ENCODE results near the gene SELENOH. TPM values are rescaled to one million over a fixed set of nuclear protein-coding genes. Genes with fewer than 3 reads are reported as not detected.

Gene SELENOH
- polyA plus RNA-seq, 1 donor from 2014 or later, result 324 TPM

GRCh38 chr11:57785072-57785471 lies 43.8 kb downstream of the SELENOH start:
- Mint-ChIP-seq H3K4me1 (peaks cover 27 to 32% (median 28%) of the 10 kb centered on the region in 3 donors), H3K27ac (peak overlapping the region; percentile 7 to 57 (median 33)), H3K9me3 (no peaks in the 10 kb centered on the region), H3K4me3 (peak overlapping the region; percentile 18 to 89 (median 68)), H3K27me3 (no peaks in the 10 kb centered on the region), H3K36me3 (peaks cover 9% of the 10 kb centered on the region)

GRCh38 chr11:57786436-57786835 lies 45.1 kb downstream of the SELENOH start:
- Mint-ChIP-seq H3K27ac (peak overlapping the region in 1 of 3 donors; percentile 31), H3K9me3 (no peaks in the 10 kb centered on the region), H3K36me3 (peaks cover 7% of the 10 kb centered on the region), H3K27me3 (no peaks in the 10 kb centered on the region), H3K4me1 (peaks cover 27 to 36% (median 34%) of the 10 kb centered on the region in 3 donors), H3K4me3 (peak overlapping the region; percentile 1 to 84 (median 41))

- H3K4me1 Mint-ChIP-seq, result peaks cover 30 to 42% (median 41%) of the 10 kb centered on the region in 3 donors
- H3K4me3 Mint-ChIP-seq, result peak overlapping the region in 2 of 4 donors; percentile 30 to 35
- peak overlapping the region in 2 of 3 donors; percentile 31 to 63 for H3K27ac Mint-ChIP-seq
- H3K27me3 Mint-ChIP-seq, result no peaks in the 10 kb centered on the region
- H3K36me3 Mint-ChIP-seq, result peaks cover 7% of the 10 kb centered on the region
- H3K9me3 Mint-ChIP-seq, result no peaks in the 10 kb centered on the region
Measured at GRCh38 chr11:57787006-57787604, 45.8 kb downstream of the SELENOH start.

- H3K27ac Mint-ChIP-seq, result peak overlapping the region in 2 of 3 donors; percentile 46 to 63
- H3K4me3 Mint-ChIP-seq, result peak overlapping the region in 2 of 4 donors; percentile 14 to 60
Measured at GRCh38 chr11:57787920-57788702, 46.8 kb downstream of the SELENOH start.

DNA sequence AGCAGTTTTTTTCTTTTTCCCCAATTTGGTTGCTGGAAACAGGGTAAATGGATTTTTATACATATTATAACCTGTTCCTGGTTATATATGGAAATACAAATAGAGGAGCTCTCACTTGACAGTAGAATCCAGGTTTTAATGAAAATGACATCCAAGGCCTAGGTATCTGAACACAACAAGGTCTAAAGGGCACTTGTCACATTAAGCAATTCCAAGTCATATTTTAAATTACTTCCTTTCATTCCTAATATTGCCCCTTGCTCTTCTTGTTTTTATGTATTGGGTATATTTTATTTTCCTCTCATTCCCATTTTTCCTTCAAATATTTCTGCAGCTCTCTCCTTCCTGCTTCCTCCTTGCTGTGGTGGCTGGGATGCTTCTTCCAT lies 47.4 kb downstream of the SELENOH start:
- peak overlapping the region in 1 of 4 donors; percentile 2 for H3K4me3 Mint-ChIP-seq
- H3K27me3 Mint-ChIP-seq, result no peaks in the 10 kb centered on the region
- peaks cover 40 to 53% (median 49%) of the 10 kb centered on the region in 3 donors for H3K4me1 Mint-ChIP-seq
- no peak overlapping the region for H3K27ac Mint-ChIP-seq
- peaks cover 7% of the 10 kb centered on the region for H3K36me3 Mint-ChIP-seq
- no peaks in the 10 kb centered on the region for H3K9me3 Mint-ChIP-seq

More at GRCh38 chr11:57787920-57788702, 46.8 kb downstream of the SELENOH start:
- Mint-ChIP-seq H3K9me3 (no peaks in the 10 kb centered on the region), H3K27me3 (no peaks in the 10 kb centered on the region), H3K36me3 (peaks cover 7% of the 10 kb centered on the region), H3K4me1 (peaks cover 35 to 47% (median 44%) of the 10 kb centered on the region in 3 donors)

- no peaks in the 10 kb centered on the region for H3K27me3 Mint-ChIP-seq
- peaks cover 39 to 47% (median 40%) of the 10 kb centered on the region in 3 donors for H3K4me1 Mint-ChIP-seq
- no peaks in the 10 kb centered on the region for H3K9me3 Mint-ChIP-seq
- H3K27ac Mint-ChIP-seq, result peak overlapping the region; percentile 48 to 99 (median 94)
- H3K4me3 Mint-ChIP-seq, result peak overlapping the region; percentile 14 to 84 (median 55)
- peaks cover 11% of the 10 kb centered on the region for H3K36me3 Mint-ChIP-seq
Measured at GRCh38 chr11:57791321-57792059, 50.2 kb downstream of the SELENOH start.

DNA sequence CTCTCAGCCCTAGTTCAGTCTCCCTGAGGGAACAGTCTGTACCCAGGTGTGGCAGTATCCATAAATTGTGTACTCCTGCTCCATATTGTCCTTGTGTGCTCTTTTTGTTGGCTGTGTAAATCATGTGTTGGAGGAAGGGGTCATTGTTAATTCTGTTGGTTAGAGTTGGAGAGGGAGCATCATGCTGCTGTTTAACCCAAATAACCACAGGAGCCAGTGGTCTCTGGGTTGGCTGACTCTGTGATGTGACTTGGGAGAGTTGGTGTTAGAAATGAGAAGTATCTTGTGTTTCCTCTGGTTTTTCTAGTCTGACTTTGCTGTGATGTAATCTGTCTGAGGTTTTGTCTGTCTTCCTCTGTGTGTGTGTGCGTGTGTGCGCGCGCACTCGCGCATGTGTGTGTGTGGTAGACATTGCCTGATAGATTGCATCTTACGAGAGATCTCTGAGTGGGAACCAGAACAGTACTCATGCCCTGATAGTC lies 50.8 kb downstream of the SELENOH start:
- Mint-ChIP-seq H3K27ac (peak overlapping the region; percentile 48 to 99 (median 94)), H3K4me1 (peaks cover 33 to 42% (median 34%) of the 10 kb centered on the region in 3 donors), H3K4me3 (peak overlapping the region; percentile 14 to 84 (median 55)), H3K27me3 (no peaks in the 10 kb centered on the region), H3K9me3 (no peaks in the 10 kb centered on the region), H3K36me3 (peaks cover 11% of the 10 kb centered on the region)

DNA sequence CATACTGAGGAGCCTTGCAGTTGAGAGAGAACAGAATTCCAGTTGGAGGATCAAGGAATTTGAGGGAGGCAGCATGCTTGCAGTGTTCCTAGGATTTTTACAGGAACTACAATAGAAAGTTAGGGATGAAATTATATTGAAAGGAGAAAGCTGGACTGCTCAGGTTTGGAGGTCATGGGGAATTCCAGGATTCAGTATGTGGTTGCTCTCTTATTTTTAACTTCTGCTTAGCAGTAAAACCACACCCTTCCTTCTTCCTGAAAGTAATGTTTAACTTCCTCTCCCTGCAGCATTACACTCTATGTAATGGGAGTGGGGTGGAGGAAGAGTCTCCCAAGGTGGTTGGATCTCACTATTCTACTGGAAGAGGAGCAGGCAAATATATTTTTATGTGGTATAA lies 51.6 kb downstream of the SELENOH start:
- Mint-ChIP-seq H3K27me3 (no peaks in the 10 kb centered on the region), H3K36me3 (peaks cover 11% of the 10 kb centered on the region), H3K27ac (peak overlapping the region; percentile 48 to 99 (median 94)), H3K4me1 (peaks cover 28 to 41% (median 32%) of the 10 kb centered on the region in 3 donors), H3K4me3 (peak overlapping the region; percentile 69 to 89 (median 78)), H3K9me3 (no peaks in the 10 kb centered on the region)

Other genes with a start within 250 kb of the SELENOH start
- gene SLC43A1, start 225.8 kb upstream of the SELENOH start, polyA plus RNA-seq, result 7.2 TPM
- 63.5 TPM for gene TIMM10, start 210.7 kb upstream of the SELENOH start, polyA plus RNA-seq
- gene SMTNL1, start 203.9 kb upstream of the SELENOH start, polyA plus RNA-seq, result 0.14 TPM
- 208 TPM for gene UBE2L6, start 173.8 kb upstream of the SELENOH start, polyA plus RNA-seq
- 0.23 TPM for gene SERPING1, start 143.8 kb upstream of the SELENOH start, polyA plus RNA-seq
- not detected for gene YPEL4, start 91.6 kb upstream of the SELENOH start, polyA plus RNA-seq
- 12.5 TPM for gene CLP1, start 83.7 kb upstream of the SELENOH start, polyA plus RNA-seq
- 32.9 TPM for gene ZDHHC5, start 73.4 kb upstream of the SELENOH start, polyA plus RNA-seq
- gene MED19, start 29.3 kb upstream of the SELENOH start, polyA plus RNA-seq, result 15.4 TPM
- 76.1 TPM for gene TMX2, start 28.9 kb upstream of the SELENOH start, polyA plus RNA-seq
- gene BTBD18, start 10.3 kb downstream of the SELENOH start, polyA plus RNA-seq, result 0.23 TPM
- 4.9 TPM for gene CTNND1, start 20.3 kb downstream of the SELENOH start, polyA plus RNA-seq